HEK293 (cell line): ENCODE data around the gene PTDSS2.
A peak's percentile ranks its signal among the peaks of the same experiment; 100 is the strongest.

ENCODE experiments used
- CTCF ChIA-PET: fragments of 350-600 bp; formaldehyde crosslinking; extraction: SDS; loops from one replicate; lab custom pipeline; 2021; ENCODE audit warnings: antibody characterized with exemption; lab: Yijun Ruan, JAX
- POLR2A ChIA-PET: fragments of 300-600 bp; formaldehyde crosslinking; extraction: SDS; loops from one replicate; lab custom pipeline; 2020; ENCODE audit warnings: antibody characterized with exemption, inconsistent platforms; lab: Yijun Ruan, JAX
- H3K27ac ChIP-seq: fragments of 200-500 bp; sonication (Bioruptor generic); 2 replicates; pipeline ENCODE4 v1.5.1; 2014; ENCODE audit warnings: low read depth, low read length, control low read depth, inconsistent platforms; ENCODE audit errors: extremely low read depth
- H3K36me3 ChIP-seq, 2 experiments: fragments of 200-500 bp in 1 of 2; sonication (Bioruptor generic) in 1 of 2; 1 replicate in 1 of 2; 2 replicates in 1 of 2; pipeline ENCODE4 v1.5.1; 2014 to 2017; ENCODE audit warnings: inconsistent platforms in 2 of 2, low read length in 2 of 2; ENCODE audit not compliant: control insufficient read depth in 2 of 2, insufficient read depth in 1 of 2
- H3K4me1 ChIP-seq: fragments of 200-500 bp; sonication (Bioruptor generic); 2 replicates; pipeline ENCODE4 v1.5.1; 2014; ENCODE audit warnings: mild to moderate bottlenecking, low read length, inconsistent platforms; ENCODE audit not compliant: control insufficient read depth, insufficient read depth
- H3K4me3 ChIP-seq: 2 replicates; pipeline ENCODE4 v1.5.1; 2011; ENCODE audit warnings: low read depth, mild to moderate bottlenecking, control low read depth, low read length, moderate library complexity
- H3K9me3 ChIP-seq: fragments of 200-500 bp; sonication (Bioruptor generic); 2 replicates; pipeline ENCODE4 v1.5.1; 2014; ENCODE audit warnings: low read depth, low read length, inconsistent platforms; ENCODE audit not compliant: control insufficient read depth, insufficient read depth
- BCL11A ChIP-seq: fragments of 450-650 bp; formaldehyde crosslinking; IDR thresholded peaks from 2 replicates; pipeline ENCODE4 v1.5.1; 2016; ENCODE audit warnings: low read depth, missing biosample characterization, missing genetic modification characterization
- CTCF ChIP-seq: fragments of 450-650 bp; formaldehyde crosslinking; IDR thresholded peaks from 2 replicates; pipeline ENCODE4 v1.5.1; 2016; ENCODE audit warnings: missing biosample characterization, missing genetic modification characterization
- EGR2 ChIP-seq: fragments of 450-650 bp; formaldehyde crosslinking; IDR thresholded peaks from 2 replicates; pipeline ENCODE4 v1.5.1; 2016; ENCODE audit warnings: low read depth, missing biosample characterization, missing genetic modification characterization
- GLIS1 ChIP-seq: fragments of 450-650 bp; formaldehyde crosslinking; IDR thresholded peaks from 2 replicates; pipeline ENCODE4 v1.5.1; 2016; ENCODE audit warnings: missing biosample characterization, missing genetic modification characterization
- HIC1 ChIP-seq: fragments of 450-650 bp; formaldehyde crosslinking; IDR thresholded peaks from 2 replicates; pipeline ENCODE4 v1.5.1; 2016; ENCODE audit warnings: missing biosample characterization, missing genetic modification characterization
- HOXA7 ChIP-seq: sonication (generic); formaldehyde crosslinking; IDR thresholded peaks from 2 replicates; pipeline ENCODE4 v1.8.1; 2022; ENCODE audit warnings: missing genetic modification reagents, borderline replicate concordance
- KLF10 ChIP-seq: fragments of 450-650 bp; IDR thresholded peaks from 2 replicates; pipeline ENCODE4 v1.5.1; 2018; ENCODE audit warnings: missing biosample characterization, mild to moderate bottlenecking, missing genetic modification characterization
- KLF8 ChIP-seq: fragments of 450-650 bp; formaldehyde crosslinking; IDR thresholded peaks from 2 replicates; pipeline ENCODE4 v1.5.1; 2016; ENCODE audit warnings: missing biosample characterization, missing genetic modification characterization
- PRDM6 ChIP-seq: fragments of 450-650 bp; formaldehyde crosslinking; IDR thresholded peaks from 2 replicates; pipeline ENCODE4 v1.5.1; 2017; ENCODE audit warnings: missing biosample characterization, missing genetic modification characterization
- SCRT2 ChIP-seq: fragments of 450-650 bp; formaldehyde crosslinking; IDR thresholded peaks from 2 replicates; pipeline ENCODE4 v1.5.1; 2016; ENCODE audit warnings: missing biosample characterization, missing genetic modification characterization
- ZBTB17 ChIP-seq: fragments of 450-650 bp; formaldehyde crosslinking; IDR thresholded peaks from 2 replicates; pipeline ENCODE4 v1.5.1; 2016; ENCODE audit warnings: missing biosample characterization, missing genetic modification characterization
- ZBTB48 ChIP-seq: fragments of 450-650 bp; formaldehyde crosslinking; IDR thresholded peaks from 2 replicates; pipeline ENCODE4 v1.5.1; 2016; ENCODE audit warnings: missing biosample characterization, missing genetic modification characterization
- ZFP3 ChIP-seq: fragments of 450-650 bp; formaldehyde crosslinking; IDR thresholded peaks from 2 replicates; pipeline ENCODE4 v1.5.1; 2016; ENCODE audit warnings: low read depth, missing biosample characterization, missing genetic modification characterization
- ZIC2 ChIP-seq: fragments of 450-650 bp; formaldehyde crosslinking; IDR thresholded peaks from 2 replicates; pipeline ENCODE4 v1.5.1; 2016; ENCODE audit warnings: missing biosample characterization, missing genetic modification characterization
- ZNF138 ChIP-seq: fragments of 450-650 bp; formaldehyde crosslinking; IDR thresholded peaks from 2 replicates; pipeline ENCODE4 v1.5.1; 2016; ENCODE audit warnings: missing biosample characterization, missing genetic modification characterization, borderline replicate concordance
- ZNF214 ChIP-seq: fragments of 450-650 bp; formaldehyde crosslinking; IDR thresholded peaks from 2 replicates; pipeline ENCODE4 v1.5.1; 2017; ENCODE audit warnings: missing biosample characterization, mild to moderate bottlenecking, missing genetic modification characterization, borderline replicate concordance
- ZNF335 ChIP-seq: fragments of 450-650 bp; formaldehyde crosslinking; conservative IDR thresholded peaks from 2 replicates; pipeline ENCODE4 v1.5.1; 2016; ENCODE audit warnings: missing biosample characterization, missing genetic modification characterization
- ZNF341 ChIP-seq: fragments of 450-650 bp; formaldehyde crosslinking; IDR thresholded peaks from 2 replicates; pipeline ENCODE4; 2016; ENCODE audit warnings: low read depth, missing biosample characterization, missing genetic modification characterization
- ZNF366 ChIP-seq: fragments of 450-650 bp; formaldehyde crosslinking; conservative IDR thresholded peaks from 2 replicates; pipeline ENCODE4 v1.5.1; 2016; ENCODE audit warnings: missing biosample characterization, missing genetic modification characterization
- ZNF404 ChIP-seq: fragments of 450-650 bp; formaldehyde crosslinking; IDR thresholded peaks from 2 replicates; pipeline ENCODE4 v1.5.1; 2017; ENCODE audit warnings: missing biosample characterization, missing genetic modification characterization
- ZNF548 ChIP-seq: fragments of 450-650 bp; formaldehyde crosslinking; IDR thresholded peaks from 2 replicates; pipeline ENCODE4 v1.5.1; 2016; ENCODE audit warnings: missing biosample characterization, missing genetic modification characterization
- ZNF600 ChIP-seq: fragments of 450-650 bp; formaldehyde crosslinking; IDR thresholded peaks from 2 replicates; pipeline ENCODE4 v1.5.1; 2016; ENCODE audit warnings: missing biosample characterization, missing genetic modification characterization
- ZNF629 ChIP-seq: fragments of 450-650 bp; formaldehyde crosslinking; IDR thresholded peaks from 2 replicates; pipeline ENCODE4 v1.5.1; 2017; ENCODE audit warnings: missing biosample characterization, missing genetic modification characterization
- ZNF658 ChIP-seq: fragments of 450-650 bp; formaldehyde crosslinking; IDR thresholded peaks from 2 replicates; pipeline ENCODE4; 2016; ENCODE audit warnings: missing biosample characterization, missing genetic modification characterization
- ZNF660 ChIP-seq: fragments of 450-650 bp; IDR thresholded peaks from 2 replicates; pipeline ENCODE4 v1.5.1; 2018; ENCODE audit warnings: missing biosample characterization, mild to moderate bottlenecking, missing genetic modification characterization
- ZNF677 ChIP-seq: fragments of 450-650 bp; IDR thresholded peaks from 2 replicates; pipeline ENCODE4 v1.5.0; 2018; ENCODE audit warnings: missing biosample characterization, mild to moderate bottlenecking, missing genetic modification characterization, moderate library complexity
- ZXDB ChIP-seq: fragments of 450-650 bp; formaldehyde crosslinking; IDR thresholded peaks from 2 replicates; pipeline ENCODE4 v1.5.1; 2016; ENCODE audit warnings: missing biosample characterization, missing genetic modification characterization
- TF ChIP-seq, protein P1 (sequence below): fragments of 450-650 bp; formaldehyde crosslinking; optimal IDR thresholded peaks from 2 replicates; pipeline ENCODE3; 2016; ENCODE audit warnings: missing biosample characterization, mild to moderate bottlenecking, missing genetic modification characterization
- TF ChIP-seq, protein P2 (sequence below): fragments of 450-650 bp; formaldehyde crosslinking; IDR thresholded peaks from 2 replicates; pipeline ENCODE4 v1.5.1; 2016; ENCODE audit warnings: missing biosample characterization, missing genetic modification characterization

Gene PTDSS2

DNA sequence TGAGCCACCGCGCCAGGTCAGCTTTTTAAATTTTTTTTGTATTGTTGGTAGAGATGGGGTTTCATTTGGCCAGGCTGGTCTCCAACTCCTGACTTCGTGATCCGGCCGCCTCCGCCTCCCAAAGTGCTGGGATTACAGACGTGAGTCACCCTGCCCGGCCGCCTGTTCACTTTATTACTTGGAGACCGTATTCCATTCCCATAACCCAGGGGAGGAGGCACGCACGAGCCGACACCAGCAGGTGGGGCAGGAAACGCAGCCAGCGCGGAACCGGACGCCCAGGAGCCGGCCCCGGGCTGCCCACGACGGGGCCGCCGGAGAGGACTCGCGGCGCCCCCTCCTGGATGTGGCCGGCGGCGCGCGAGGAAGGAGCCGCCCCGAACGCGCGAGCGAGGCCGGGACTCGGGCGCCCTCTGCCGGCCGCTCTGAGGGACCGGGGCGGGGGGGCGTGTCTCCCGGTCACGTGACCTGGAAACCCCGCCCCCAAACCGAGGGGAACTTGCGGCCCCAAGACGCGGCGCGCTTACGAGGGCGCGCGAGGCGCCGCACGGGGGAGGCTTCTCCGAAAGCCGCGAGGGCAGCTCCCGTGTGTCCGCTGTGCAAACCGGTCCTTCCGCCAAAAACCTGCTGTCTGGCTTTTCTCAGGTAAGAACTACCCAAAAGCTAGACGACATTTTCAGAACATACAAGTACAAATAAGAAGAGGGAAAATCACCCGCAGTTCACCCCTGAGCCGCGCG lies 68.6 kb downstream of the PTDSS2 start:
- Histone ChIP-seq H3K4me1 (no peaks in the 10 kb centered on the region), H3K27ac (no peak overlapping the region), H3K36me3 (peaks cover 0 to 3% of the 10 kb centered on the region in 2 experiments; a peak in 1 of 3 replicates), H3K4me3 (no peak overlapping the region), H3K9me3 (no peaks in the 10 kb centered on the region)
- ChIA-PET CTCF (interaction anchor here (0.6 to 1.6 kb wide), 26 partner anchors 8 to 307 kb away, joined by 3 to 8 read pairs (median 3); no protein-coding TSS in a partner anchor), POLR2A (no interaction called here)
- 0 out of 2 replicates have a peak, but pooled peaks have one; percentile 34 for TF ChIP-seq BCL11A (tag by site-specific recombination)
- peak; percentile 45; the same call in 1 of the 2 replicates for TF ChIP-seq ZBTB17
- 0 out of 2 replicates have a peak, but pooled peaks have one; percentile 26 for TF ChIP-seq SCRT2 (tag by site-specific recombination)
- peak; percentile 36; the same call in 1 of the 2 replicates for TF ChIP-seq EGR2 (tag by site-specific recombination)
- TF ChIP-seq PRDM6 (tag by site-specific recombination): no peak
- TF ChIP-seq ZNF404 (tag by site-specific recombination): no peak
- TF ChIP-seq ZIC2: peak; percentile 43
- no peak for TF ChIP-seq HOXA7
- no peak for TF ChIP-seq ZFP3
- peak; percentile 71 for TF ChIP-seq GLIS1 (tag by site-specific recombination)
- 0 out of 2 replicates have a peak, but pooled peaks have one; percentile 22 for TF ChIP-seq ZNF677
- peak; percentile 82 for TF ChIP-seq ZNF600 (tag by site-specific recombination)
- peak; percentile 69 for TF ChIP-seq ZNF335 (tag by site-specific recombination)
- peak; percentile 53; the same call in 1 of the 2 replicates for TF ChIP-seq HIC1 (tag by site-specific recombination)
- no peak for TF ChIP-seq ZNF366 (tag by site-specific recombination)
- no peak for TF ChIP-seq ZBTB48 (tag by site-specific recombination)
- TF ChIP-seq CTCF (tag by site-specific recombination): peak; percentile 43; the same call in 1 of the 2 replicates
- TF ChIP-seq KLF8 (tag by site-specific recombination): peak; percentile 61
- TF ChIP-seq ZNF658: no peak
- TF ChIP-seq ZNF214 (tag by site-specific recombination): no peak
- TF ChIP-seq KLF10: peak; percentile 87
- no peak for TF ChIP-seq ZNF548 (tag by site-specific recombination)
- TF ChIP-seq ZNF629 (tag by site-specific recombination): 0 out of 2 replicates have a peak, but pooled peaks have one; percentile 26
- no peak for TF ChIP-seq ZNF138 (tag by site-specific recombination)
- peak; percentile 94 for TF ChIP-seq ZNF660 (tag by site-specific recombination)
- TF ChIP-seq, protein P1, sequence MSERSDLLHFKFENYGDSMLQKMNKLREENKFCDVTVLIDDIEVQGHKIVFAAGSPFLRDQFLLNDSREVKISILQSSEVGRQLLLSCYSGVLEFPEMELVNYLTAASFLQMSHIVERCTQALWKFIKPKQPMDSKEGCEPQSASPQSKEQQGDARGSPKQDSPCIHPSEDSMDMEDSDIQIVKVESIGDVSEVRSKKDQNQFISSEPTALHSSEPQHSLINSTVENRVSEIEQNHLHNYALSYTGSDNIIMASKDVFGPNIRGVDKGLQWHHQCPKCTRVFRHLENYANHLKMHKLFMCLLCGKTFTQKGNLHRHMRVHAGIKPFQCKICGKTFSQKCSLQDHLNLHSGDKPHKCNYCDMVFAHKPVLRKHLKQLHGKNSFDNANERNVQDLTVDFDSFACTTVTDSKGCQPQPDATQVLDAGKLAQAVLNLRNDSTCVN (tag by site-specific recombination): peak; percentile 69
- TF ChIP-seq, protein P2, sequence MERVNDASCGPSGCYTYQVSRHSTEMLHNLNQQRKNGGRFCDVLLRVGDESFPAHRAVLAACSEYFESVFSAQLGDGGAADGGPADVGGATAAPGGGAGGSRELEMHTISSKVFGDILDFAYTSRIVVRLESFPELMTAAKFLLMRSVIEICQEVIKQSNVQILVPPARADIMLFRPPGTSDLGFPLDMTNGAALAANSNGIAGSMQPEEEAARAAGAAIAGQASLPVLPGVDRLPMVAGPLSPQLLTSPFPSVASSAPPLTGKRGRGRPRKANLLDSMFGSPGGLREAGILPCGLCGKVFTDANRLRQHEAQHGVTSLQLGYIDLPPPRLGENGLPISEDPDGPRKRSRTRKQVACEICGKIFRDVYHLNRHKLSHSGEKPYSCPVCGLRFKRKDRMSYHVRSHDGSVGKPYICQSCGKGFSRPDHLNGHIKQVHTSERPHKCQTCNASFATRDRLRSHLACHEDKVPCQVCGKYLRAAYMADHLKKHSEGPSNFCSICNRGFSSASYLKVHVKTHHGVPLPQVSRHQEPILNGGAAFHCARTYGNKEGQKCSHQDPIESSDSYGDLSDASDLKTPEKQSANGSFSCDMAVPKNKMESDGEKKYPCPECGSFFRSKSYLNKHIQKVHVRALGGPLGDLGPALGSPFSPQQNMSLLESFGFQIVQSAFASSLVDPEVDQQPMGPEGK (tag by site-specific recombination): peak; percentile 64; the same call in 1 of the 2 replicates
- 0 out of 2 replicates have a peak, but pooled peaks have one; percentile 17 for TF ChIP-seq ZXDB (tag by site-specific recombination)
- TF ChIP-seq ZNF341: peak; percentile 52; the same call in 1 of the 2 replicates
